ENCODE results near the gene ITGA11.

Gene ITGA11

GRCh38 chr15:68325726-68326125 is 106.2 kb downstream of the ITGA11 start:
- DNase-seq: no peak

GRCh38 chr15:68322796-68323195 is 109.2 kb downstream of the ITGA11 start:
- DNase-seq: no peak

GRCh38 chr15:68321229-68321628 is 110.7 kb downstream of the ITGA11 start:
- no peak for DNase-seq

- no peak for DNase-seq
Measured at GRCh38 chr15:68319997-68320396, 112.0 kb downstream of the ITGA11 start.

GRCh38 chr15:68318931-68319909 is 112.7 kb downstream of the ITGA11 start:
- DNase-seq: no peak

GRCh38 chr15:68318008-68318835 is 113.7 kb downstream of the ITGA11 start:
- no peak for DNase-seq

GRCh38 chr15:68317281-68318007 is 114.5 kb downstream of the ITGA11 start:
- DNase-seq: no peak

- no peak for DNase-seq
Measured at GRCh38 chr15:68316061-68316804, 115.7 kb downstream of the ITGA11 start.

GRCh38 chr15:68315495-68316031 is 116.4 kb downstream of the ITGA11 start:
- DNase-seq: no peak

GRCh38 chr15:68315035-68315434 is 116.9 kb downstream of the ITGA11 start:
- DNase-seq: no peak

GRCh38 chr15:68314563-68314962 is 117.4 kb downstream of the ITGA11 start:
- no peak for DNase-seq

GRCh38 chr15:68313501-68314410 is 118.2 kb downstream of the ITGA11 start:
- no peak for DNase-seq

GRCh38 chr15:68312701-68313204 is 119.2 kb downstream of the ITGA11 start:
- no peak for DNase-seq

GRCh38 chr15:68311859-68312557 is 120.0 kb downstream of the ITGA11 start:
- no peak for DNase-seq

- DNase-seq: no peak
Measured at GRCh38 chr15:68311464-68311835, 120.5 kb downstream of the ITGA11 start.

GRCh38 chr15:68310804-68311463 is 121.0 kb downstream of the ITGA11 start:
- DNase-seq: no peak

- DNase-seq: no peak
Measured at GRCh38 chr15:68310178-68310803, 121.7 kb downstream of the ITGA11 start.

- DNase-seq: no peak
Measured at GRCh38 chr15:68309024-68309423, 122.9 kb downstream of the ITGA11 start.
